Superior temporal gyrus (tissue), 1 donor: Measurements from ENCODE around the gene LAMA3.
"Not testable (repeated sequence)": the region's sequence is repeated elsewhere in the genome, so short reads cannot be mapped to it uniquely, and the experiment has no call there.

Source experiments
- DNase-seq: peaks from one replicate; pipeline ENCODE4 v3.0.0-alpha.2; 2016; ENCODE audit errors: extremely low spot score

The LAMA3 gene

GRCh38 chr18:23731861-23732260 lies 42.6 kb downstream of the LAMA3 start:
- DNase-seq, result no peak

GRCh38 chr18:23732439-23732838 lies 43.2 kb downstream of the LAMA3 start:
- DNase-seq, result no peak

- DNase-seq, result not testable (repeated sequence)
Observed at GRCh38 chr18:23733265-23733664, 44.0 kb downstream of the LAMA3 start.

GRCh38 chr18:23733895-23734294 lies 44.6 kb downstream of the LAMA3 start:
- no peak for DNase-seq

- DNase-seq, result no peak
Observed at GRCh38 chr18:23735021-23735464, 45.8 kb downstream of the LAMA3 start.

GRCh38 chr18:23737578-23737977 lies 48.3 kb downstream of the LAMA3 start:
- DNase-seq, result no peak

- DNase-seq, result no peak
Observed at GRCh38 chr18:23738151-23738550, 48.9 kb downstream of the LAMA3 start.

- no peak for DNase-seq
Observed at GRCh38 chr18:23738575-23738974, 49.3 kb downstream of the LAMA3 start.

- DNase-seq, result no peak
Observed at GRCh38 chr18:23740105-23740830, 51.0 kb downstream of the LAMA3 start.

GRCh38 chr18:23741967-23742366 lies 52.7 kb downstream of the LAMA3 start:
- DNase-seq, result not testable (repeated sequence)

GRCh38 chr18:23743733-23744333 lies 54.6 kb downstream of the LAMA3 start:
- DNase-seq, result no peak

GRCh38 chr18:23745366-23745765 lies 56.1 kb downstream of the LAMA3 start:
- DNase-seq, result no peak

- no peak for DNase-seq
Observed at GRCh38 chr18:23746851-23747250, 57.6 kb downstream of the LAMA3 start.

- DNase-seq, result no peak
Observed at GRCh38 chr18:23752363-23752762, 63.1 kb downstream of the LAMA3 start.

GRCh38 chr18:23752796-23753195 lies 63.5 kb downstream of the LAMA3 start:
- peak; percentile 34 for DNase-seq

- no peak for DNase-seq
Observed at GRCh38 chr18:23756590-23757436, 67.6 kb downstream of the LAMA3 start.

GRCh38 chr18:23757437-23757733 lies 68.1 kb downstream of the LAMA3 start:
- no peak for DNase-seq

- DNase-seq, result no peak
Observed at GRCh38 chr18:23758281-23758680, 69.0 kb downstream of the LAMA3 start.

GRCh38 chr18:23761941-23762340 lies 72.7 kb downstream of the LAMA3 start:
- no peak for DNase-seq

GRCh38 chr18:23763343-23763742 lies 74.1 kb downstream of the LAMA3 start:
- no peak for DNase-seq

- DNase-seq, result no peak
Observed at GRCh38 chr18:23765931-23766330, 76.7 kb downstream of the LAMA3 start.

- no peak for DNase-seq
Observed at GRCh38 chr18:23772327-23773024, 83.2 kb downstream of the LAMA3 start.
